CD4-positive, alpha-beta T cell treated with Interleukin-1 beta for 1 hour (primary cell): ENCODE data around the gene HBB.

Experiments
- DNase-seq, 2 donors: peaks; one replicate each; pipeline ENCODE4 v3.0.0-alpha.2; 2020 to 2022

HBB gene

GRCh38 chr11:5224538-5225479 lies 2.1 kb downstream of the HBB start:
- no peak for DNase-seq

GRCh38 chr11:5223686-5224085 lies 3.2 kb downstream of the HBB start:
- DNase-seq = no peak

- no peak for DNase-seq
Measured at GRCh38 chr11:5223146-5223545, 3.7 kb downstream of the HBB start.

GRCh38 chr11:5210376-5210885 lies 16.4 kb downstream of the HBB start:
- DNase-seq = no peak

- no peak for DNase-seq
Measured at GRCh38 chr11:5204787-5205186, 22.1 kb downstream of the HBB start.

GRCh38 chr11:5203366-5203765 lies 23.5 kb downstream of the HBB start:
- no peak for DNase-seq

- DNase-seq = no peak
Measured at GRCh38 chr11:5200582-5200981, 26.3 kb downstream of the HBB start, which contains the start of gene OR51V1. OR51V1 (minus strand) TSS chr11:5200682; CDS start chr11:5200682, 0 bp downstream.

- DNase-seq = no peak
Measured at GRCh38 chr11:5198285-5198684, 28.6 kb downstream of the HBB start.

GRCh38 chr11:5197536-5197935 lies 29.3 kb downstream of the HBB start:
- DNase-seq = no peak

GRCh38 chr11:5196731-5197130 lies 30.1 kb downstream of the HBB start:
- DNase-seq = no peak

GRCh38 chr11:5196067-5196466 lies 30.8 kb downstream of the HBB start:
- no peak for DNase-seq

- no peak for DNase-seq
Measured at GRCh38 chr11:5192738-5193137, 34.1 kb downstream of the HBB start.

GRCh38 chr11:5188201-5188600 lies 38.7 kb downstream of the HBB start:
- no peak for DNase-seq

GRCh38 chr11:5178046-5178837 lies 48.6 kb downstream of the HBB start:
- DNase-seq = no peak
